GM04504 (cell line): ENCODE data around the gene UBR3.
A peak's percentile ranks its signal among the peaks of the same experiment; 100 is the strongest.
"Not testable (repeated sequence)": the region's sequence is repeated elsewhere in the genome, so short reads cannot be mapped to it uniquely, and the experiment has no call there.

ENCODE experiments used
- DNase-seq: peaks from one replicate; pipeline ENCODE4 v3.0.0-alpha.2; 2012; ENCODE audit warnings: low read depth

The UBR3 gene, protein sequence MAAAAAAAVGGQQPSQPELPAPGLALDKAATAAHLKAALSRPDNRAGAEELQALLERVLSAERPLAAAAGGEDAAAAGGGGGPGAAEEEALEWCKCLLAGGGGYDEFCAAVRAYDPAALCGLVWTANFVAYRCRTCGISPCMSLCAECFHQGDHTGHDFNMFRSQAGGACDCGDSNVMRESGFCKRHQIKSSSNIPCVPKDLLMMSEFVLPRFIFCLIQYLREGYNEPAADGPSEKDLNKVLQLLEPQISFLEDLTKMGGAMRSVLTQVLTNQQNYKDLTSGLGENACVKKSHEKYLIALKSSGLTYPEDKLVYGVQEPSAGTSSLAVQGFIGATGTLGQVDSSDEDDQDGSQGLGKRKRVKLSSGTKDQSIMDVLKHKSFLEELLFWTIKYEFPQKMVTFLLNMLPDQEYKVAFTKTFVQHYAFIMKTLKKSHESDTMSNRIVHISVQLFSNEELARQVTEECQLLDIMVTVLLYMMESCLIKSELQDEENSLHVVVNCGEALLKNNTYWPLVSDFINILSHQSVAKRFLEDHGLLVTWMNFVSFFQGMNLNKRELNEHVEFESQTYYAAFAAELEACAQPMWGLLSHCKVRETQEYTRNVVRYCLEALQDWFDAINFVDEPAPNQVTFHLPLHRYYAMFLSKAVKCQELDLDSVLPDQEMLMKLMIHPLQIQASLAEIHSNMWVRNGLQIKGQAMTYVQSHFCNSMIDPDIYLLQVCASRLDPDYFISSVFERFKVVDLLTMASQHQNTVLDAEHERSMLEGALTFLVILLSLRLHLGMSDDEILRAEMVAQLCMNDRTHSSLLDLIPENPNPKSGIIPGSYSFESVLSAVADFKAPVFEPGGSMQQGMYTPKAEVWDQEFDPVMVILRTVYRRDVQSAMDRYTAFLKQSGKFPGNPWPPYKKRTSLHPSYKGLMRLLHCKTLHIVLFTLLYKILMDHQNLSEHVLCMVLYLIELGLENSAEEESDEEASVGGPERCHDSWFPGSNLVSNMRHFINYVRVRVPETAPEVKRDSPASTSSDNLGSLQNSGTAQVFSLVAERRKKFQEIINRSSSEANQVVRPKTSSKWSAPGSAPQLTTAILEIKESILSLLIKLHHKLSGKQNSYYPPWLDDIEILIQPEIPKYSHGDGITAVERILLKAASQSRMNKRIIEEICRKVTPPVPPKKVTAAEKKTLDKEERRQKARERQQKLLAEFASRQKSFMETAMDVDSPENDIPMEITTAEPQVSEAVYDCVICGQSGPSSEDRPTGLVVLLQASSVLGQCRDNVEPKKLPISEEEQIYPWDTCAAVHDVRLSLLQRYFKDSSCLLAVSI (N-terminal part only)

DNA sequence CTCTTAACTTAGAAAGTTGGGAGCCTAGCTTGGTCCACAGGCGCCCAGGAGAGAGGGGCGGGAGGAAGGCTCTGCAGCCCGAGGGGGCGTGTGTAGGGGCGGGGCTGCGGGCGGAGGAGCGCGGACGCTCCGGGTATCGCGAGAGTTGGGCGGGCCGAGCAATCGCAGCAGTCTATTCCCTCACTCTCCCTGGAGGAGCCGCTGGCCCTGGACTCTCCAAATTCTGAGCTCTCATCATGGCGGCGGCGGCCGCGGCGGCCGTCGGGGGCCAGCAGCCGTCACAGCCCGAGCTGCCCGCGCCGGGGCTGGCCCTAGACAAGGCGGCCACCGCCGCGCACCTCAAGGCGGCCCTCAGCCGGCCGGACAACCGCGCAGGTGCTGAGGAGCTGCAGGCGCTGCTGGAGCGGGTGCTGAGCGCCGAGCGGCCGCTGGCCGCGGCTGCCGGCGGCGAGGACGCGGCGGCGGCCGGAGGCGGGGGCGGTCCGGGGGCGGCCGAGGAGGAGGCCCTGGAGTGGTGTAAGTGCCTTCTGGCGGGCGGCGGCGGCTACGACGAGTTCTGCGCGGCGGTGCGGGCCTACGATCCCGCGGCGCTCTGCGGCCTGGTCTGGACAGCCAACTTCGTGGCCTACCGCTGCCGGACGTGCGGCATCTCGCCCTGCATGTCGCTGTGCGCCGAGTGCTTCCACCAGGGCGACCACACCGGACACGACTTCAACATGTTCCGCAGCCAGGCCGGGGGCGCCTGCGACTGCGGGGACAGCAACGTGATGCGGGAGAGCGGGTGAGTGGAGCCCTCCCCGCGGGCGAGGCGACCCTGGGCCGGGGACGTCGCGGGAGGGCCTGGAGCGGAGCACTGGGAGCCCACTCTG is at the start of gene UBR3:
Gene UBR3 (plus strand): TSS at position 183 of the 869 bp plus-strand sequence. CDS start 54 bp downstream, at position 237.
- DNase-seq = peak; percentile 85

DNA sequence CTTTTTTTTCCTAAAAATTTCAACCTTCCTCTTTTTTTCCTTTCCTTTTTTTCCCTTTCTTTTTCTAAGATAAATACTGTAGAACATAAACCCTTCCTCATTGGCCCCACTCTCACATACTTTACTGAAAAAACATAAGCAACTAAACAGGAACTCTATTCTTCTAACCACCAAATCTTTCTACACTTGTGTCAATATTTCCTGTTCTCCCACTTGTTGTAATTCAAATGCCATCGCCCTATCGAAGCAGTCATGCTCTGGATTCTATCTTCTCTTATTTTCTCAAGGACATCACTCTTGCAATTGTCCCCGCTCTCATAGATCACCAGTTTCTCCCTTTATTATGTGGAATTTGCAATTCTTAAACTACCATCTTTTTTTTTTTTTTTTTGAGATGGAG is 48.8 kb upstream of the UBR3 start:
- DNase-seq = no peak

DNA sequence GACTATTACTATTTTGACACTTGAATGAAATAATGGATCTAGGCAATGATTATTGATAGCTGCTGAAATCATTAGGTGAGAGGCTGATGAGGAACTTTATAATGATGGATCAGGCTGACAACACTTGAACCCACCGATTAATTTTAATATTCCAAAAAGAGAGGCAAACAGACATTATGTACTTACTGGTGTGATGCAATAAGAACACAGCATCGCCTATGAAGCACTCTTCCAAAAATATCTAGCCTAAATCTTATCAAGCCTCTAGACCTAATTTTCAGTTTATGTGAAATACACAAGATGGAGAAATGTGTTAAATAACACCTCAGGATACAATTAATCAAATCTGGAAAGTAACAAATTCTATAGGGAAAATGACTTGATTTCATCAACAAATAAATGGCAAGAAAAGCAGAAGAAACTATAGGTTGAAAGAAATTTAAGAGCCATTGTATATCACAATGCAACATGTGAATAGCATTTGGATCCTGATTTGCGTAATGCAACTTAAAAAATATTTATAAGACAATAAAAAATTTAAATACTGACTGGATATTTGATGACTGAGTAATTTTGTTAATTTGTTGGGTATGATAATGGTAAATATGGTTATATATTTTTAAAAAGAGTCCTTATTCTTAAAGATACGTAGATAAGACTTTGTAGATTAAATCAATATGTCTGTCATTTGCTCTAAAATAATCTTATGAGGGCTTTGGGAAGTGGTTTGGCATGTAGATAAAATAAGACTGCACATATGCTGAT is 45.8 kb upstream of the UBR3 start:
- DNase-seq = no peak

DNA sequence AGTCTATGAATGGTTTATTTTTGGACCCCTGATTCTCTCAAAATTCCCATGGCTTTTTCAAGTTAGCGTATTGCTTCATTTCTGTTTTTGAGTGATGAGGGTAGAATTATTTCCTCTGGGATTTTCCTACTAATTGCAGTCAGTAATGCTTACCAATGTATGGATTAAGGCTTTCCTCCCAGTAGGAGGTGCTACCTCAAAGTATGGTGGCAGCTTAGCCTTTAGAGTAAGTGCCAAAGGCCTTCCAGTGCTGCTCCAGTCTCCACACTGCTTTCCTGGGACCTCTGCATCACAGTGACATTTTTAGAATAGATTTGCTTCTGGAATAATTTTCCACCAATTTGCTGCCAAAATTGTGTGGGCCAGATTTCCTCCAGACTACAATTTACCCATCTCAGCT is 44.7 kb upstream of the UBR3 start:
- DNase-seq = no peak

DNA sequence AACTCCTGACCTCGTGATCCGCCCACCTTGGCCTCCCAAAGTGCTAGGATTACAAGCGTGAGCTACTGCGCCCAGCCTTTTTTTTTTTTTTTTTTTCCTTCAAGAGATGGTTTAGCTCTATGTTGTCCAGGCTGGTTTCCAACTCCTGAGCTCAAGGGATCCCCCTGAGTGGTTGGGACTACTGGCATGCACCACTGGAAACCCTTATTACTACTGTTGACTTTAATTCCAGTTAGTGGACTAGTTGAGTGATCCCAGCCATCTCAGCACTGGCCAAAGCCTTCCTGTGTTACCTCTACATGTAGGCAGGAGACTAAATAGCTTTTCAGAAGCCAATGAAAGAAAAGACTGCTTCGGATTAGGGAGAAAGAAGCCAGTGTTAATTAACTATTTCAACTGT is 36.7 kb upstream of the UBR3 start:
- DNase-seq = no peak

DNA sequence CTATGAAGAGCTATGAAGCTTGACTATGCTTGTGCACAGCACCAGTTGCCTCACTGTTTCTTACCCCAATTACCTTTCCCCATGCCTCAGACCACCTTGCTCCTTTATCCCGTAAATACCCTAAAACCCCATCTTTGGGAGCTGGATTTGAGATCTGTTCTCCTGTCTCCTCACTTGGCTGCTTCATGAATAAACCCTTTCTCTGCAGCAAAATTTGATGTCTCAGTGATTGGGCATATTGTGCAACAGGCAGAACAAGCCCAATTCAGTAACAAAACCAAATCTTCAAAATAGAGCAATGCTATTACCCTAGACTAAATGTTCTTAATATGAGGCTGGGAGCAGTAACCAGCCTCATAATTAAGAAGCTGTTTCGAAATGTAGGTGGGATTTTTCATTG is 32.1 kb upstream of the UBR3 start:
- DNase-seq = no peak

DNA sequence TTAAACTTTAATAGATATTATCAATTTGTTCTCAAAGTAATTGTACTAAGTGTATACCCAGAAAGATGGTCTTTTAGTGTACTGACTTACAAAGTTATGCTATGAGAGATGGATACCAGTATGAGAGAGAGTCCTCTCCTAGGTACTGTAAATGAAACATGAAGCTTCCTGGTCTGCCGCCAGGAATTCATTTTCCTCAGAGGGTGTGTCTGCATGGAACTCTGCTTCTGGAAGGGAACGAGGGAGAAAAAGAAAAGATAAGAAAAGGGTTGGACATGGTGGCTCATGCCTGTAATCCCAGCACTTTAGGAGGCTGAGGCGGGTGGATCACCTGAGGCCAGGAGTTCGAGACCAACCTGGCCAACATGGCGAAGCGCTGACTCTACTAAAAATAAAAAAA is 30.8 kb upstream of the UBR3 start:
- no peak for DNase-seq

DNA sequence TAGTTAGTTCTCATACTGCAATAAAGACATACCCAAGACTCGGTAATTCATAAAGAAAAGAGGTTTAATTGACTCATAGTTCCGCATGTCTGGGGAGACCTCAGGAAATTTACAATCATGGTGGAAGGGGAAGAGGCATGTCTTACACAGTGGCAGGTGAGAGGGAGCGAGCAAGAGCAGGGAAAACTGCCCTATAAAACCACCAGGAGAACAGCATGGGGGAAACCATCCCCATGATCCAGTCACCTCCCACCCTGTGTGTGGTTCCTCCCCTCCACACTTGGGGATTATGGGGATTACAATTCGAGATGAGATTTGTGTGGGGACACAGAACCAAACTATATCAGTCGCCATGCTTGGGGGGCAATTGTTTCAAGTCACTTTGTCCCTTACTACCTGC is 29.7 kb upstream of the UBR3 start:
- DNase-seq = no peak

DNA sequence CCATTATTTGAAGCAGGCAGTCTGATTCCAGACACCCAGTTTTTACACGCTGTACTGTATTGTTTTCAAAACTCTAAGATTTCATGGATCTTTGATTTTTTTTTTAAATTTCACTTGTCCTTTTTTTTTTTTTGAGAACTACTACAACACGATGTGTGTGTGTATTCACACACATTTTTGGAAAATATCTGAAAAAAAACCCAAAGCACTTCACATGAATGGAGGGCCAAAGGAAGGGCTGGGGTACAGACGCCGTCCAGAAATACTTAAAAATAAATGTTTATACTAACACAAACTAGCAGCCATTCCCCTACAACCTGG is 28.9 kb upstream of the UBR3 start:
- DNase-seq = no peak

DNA sequence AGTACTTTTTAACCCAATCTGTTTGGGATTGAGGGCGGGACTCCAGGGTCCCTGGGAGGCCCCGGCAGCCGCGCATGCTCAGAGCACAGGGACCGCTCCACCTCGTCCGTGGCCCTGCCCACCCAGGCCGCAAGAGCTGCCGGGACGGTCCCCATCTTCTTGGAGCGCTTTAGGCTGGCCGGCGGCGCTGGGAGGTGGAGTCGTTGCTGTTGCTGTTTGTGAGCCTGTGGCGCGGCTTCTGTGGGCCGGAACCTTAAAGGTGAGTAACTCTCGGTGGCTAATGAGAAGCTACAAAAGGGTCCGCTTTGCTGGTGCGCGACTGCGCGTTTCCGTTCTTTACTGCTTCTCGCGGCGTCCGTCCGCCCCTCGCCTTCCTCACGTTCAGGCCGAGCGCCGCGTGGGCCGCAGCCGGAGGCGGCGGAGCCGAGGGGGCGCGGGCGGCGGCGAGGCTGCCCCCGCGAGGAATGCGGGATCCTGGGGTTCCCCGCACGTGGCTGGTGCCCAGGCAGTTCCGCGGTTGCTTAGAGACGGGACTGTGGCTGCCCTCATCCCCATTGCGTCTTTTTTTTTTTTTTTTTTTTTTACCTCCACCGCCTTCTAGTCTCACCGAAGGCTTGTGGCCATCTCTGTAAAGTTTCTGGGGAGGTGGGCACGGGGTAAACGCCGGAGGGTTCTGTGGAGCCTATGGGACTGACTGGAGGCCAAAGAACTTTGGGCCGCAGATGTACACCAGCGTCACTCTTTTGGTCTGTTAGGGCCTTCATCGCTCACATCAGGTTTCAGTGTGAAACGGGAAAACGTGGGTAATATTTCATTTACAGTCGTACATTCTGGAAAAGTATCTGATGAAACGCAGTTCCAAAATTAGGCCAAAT is 28.3 kb upstream of the UBR3 start, which contains the start of gene SSB:
Gene SSB (plus strand): TSS at position 154 of the 875 bp plus-strand sequence. CDS start 2,090 bp downstream, outside the sequence.
- DNase-seq = peak; percentile 77

DNA sequence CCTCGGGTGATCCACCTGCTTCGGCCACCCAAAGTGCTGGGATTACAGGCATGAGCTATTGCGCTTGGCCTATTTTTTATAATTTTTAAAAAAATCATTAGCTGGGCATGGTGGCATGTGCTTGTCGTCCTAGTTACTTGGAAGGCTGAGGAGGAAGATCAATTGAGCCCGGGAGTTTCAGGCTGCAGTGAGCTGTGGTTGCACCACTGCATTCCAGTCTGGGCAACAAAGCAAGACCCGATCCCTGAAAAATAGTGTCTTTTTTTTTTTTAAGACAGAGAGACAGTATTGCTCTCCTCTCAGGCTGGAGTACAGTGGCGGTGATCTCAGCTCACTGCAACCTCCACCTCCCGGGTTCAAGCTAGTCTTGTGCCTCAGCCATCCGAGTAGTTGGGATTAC is 23.8 kb upstream of the UBR3 start:
- DNase-seq = no peak

DNA sequence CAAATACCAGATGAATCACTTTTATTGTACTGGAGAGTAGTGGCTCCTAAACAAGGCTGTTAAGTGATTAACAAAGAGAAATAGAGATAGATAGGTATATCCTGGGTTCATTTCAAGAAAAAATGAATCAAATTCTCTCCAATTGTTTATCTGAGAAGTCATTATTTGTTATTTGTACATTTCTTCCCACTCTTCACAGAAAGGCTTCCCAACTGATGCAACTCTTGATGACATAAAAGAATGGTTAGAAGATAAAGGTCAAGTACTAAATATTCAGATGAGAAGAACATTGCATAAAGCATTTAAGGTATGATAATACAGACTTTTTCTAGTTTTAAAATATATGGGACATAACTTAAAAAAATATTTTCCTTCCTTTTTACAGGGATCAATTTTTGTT is 20.7 kb upstream of the UBR3 start:
- no peak for DNase-seq

DNA sequence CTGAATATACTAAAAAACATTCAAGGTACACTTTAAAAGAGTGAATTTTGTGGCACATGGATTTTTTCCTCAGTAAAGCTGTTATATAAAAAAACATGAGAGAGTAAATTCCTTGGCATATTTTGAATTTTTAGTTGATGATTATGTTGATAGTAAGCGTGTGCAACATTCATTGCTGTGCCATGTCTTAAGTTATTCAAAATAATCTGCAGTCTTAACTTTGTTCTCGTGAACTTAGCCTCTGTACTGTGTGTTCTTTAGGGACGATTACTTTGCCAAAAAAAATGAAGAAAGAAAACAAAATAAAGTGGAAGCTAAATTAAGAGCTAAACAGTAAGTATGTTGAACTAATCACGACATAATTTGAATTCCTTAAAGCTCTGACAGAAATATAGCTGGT is 19.0 kb upstream of the UBR3 start:
- no peak for DNase-seq

DNA sequence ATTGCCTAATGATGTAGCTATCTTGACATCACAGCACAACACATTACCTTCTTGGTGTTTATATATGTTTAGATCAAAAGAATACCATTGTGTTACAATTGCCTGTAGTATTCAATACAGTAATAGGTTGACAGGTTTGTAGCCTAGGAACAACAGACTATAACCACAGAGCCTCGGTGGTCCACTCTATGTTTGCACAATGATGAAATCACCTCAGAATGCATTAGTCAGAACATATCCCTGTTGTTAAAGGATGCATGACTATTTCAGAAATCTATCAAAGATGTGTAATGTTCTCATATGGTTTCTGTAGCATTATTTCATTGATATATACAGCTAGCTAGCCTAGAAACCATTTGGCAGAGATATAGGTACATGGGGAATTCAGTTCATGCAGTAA is 11.4 kb upstream of the UBR3 start:
- no peak for DNase-seq

DNA sequence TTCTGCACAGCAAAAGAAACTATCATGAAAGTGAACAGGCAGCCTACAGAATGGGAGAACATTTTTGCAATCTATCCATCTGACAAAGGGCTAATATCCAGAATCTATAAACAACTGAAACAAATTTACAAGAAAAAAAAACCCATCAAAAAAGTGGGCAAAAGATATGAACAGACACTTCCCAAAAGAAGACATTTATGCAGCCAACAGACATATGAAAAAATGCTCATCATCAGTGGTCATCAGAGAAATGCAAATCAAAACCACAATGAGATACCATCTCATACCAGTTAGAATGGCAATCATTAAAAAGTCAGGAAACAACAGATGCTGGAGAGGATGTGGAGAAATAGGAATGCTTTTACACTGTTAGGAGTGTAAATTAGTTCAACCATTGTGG is 10.3 kb upstream of the UBR3 start:
- DNase-seq = not testable (repeated sequence)

DNA sequence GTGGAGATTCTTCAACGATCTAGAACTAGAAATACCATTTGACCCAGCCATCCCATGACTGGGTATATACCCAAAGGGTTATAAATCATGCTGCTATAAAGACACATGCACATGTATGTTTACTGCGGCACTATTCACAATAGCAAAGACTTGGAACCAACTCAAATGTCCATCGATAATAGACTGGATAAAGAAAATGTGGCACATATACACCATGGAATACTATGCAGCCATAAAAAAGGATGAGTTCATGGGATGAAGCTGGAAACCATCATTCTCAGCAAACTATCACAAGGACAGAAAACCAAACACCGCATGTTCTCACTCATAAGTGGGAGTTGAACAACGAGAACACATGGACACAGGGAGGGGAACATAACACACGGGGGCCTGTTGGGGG is 9.9 kb upstream of the UBR3 start:
- not testable (repeated sequence) for DNase-seq

DNA sequence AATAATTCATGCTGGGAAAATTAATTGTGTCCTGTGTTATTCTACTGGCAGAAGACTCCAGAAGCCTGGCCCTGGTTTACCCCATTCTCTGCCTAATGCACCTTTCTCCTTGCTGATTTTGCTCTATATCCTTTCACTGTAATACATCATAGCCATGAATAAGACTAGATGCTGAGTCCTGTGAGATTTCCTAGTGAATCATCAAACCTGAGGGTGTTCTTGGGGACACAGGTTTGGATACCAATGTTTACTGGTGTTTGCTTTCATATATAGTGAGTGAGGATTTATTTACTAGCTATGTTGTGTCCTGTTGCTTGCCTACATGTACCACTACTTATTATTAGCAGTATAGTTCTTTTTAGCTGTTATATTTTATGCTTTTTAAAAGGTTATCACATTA is 9.0 kb upstream of the UBR3 start:
- no peak for DNase-seq

DNA sequence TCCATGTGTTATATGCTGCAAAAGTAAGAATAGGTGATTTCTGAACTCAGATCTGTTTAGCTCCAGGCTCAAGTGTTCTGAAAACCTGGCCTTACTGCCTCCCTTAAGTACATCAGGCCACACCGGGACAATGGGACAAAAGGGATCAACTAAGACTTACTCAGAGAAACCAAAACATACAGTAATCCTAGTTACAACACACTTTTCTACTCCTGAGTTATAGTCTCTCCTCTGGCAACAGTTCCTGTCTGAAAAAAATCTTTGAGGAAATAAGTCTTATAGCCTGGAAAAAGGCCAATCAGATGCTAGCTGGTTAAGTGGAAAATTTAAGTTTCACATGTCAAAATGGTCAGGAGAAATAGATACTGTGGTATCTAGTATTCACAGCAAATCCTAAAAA is 8.1 kb upstream of the UBR3 start:
- DNase-seq = no peak

DNA sequence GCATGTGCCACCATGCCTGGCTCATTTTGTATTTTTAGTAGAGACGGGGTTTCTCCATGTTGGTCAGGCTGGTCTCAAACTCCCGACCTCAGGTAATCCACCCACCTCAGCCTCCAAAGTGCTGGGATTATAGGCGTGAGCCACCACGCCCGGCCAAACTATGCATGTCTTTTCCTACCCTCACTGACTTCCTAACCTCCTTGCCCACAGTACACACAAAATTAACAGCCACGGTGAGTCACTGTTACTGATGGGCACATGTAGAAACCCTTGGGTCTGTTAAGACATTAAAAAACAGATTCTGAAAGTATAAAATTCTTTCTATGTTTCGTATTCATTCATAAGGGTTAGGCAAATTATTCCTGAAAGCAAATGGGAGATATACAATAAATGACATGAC is 7.2 kb upstream of the UBR3 start:
- DNase-seq = not testable (repeated sequence)

DNA sequence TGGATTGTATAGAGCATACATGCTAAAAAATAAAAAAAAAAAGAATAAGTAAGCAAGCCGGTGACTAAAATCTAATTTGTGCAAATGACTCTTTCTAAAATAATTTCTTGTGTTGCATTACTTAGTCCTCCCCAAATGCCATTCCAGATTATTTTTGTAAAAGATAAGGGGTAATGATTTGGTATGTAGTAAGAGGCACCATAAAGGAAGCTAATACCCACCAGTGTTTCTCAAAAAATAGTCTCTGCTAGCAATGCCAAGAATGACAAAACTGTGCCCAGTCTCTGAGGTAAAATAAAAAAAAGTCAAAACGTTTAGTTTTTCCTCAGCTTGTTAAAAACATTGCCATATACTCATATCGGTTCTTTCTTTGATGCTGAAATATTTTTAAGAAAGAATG is 5.2 kb upstream of the UBR3 start:
- no peak for DNase-seq
